Left lung (tissue), 10 donors: ENCODE results near the gene PIK3AP1. TPM values are rescaled to one million over a fixed set of nuclear protein-coding genes. Genes with fewer than 3 reads are reported as not detected.

Experiments
- ATAC-seq: fragments of 200-7000 bp; cut with Tn5 transposase; one replicate; pipeline ENCODE4 v1.9.1; 2020; ENCODE audit warnings: moderate library complexity
- DNase-seq, 4 donors: peaks; one replicate each; pipeline ENCODE4 v3.0.0-alpha.2; 2013 to 2020
- H3K27ac ChIP-seq, 2 donors: fragments of 200-600 bp; sonication (generic) in 1 of 2; one replicate each; pipeline versions ENCODE4 v1.5.0 to v1.8.0; 2020 to 2021
- H3K27me3 ChIP-seq, 2 donors: fragments of 200-600 bp; sonication (generic) in 1 of 2; one replicate each; pipeline versions ENCODE4 v1.5.0 to v1.8.0; 2020 to 2021
- H3K36me3 ChIP-seq, 2 donors: fragments of 200-600 bp; sonication (generic) in 1 of 2; one replicate each; pipeline versions ENCODE4 v1.5.0 to v1.8.0; 2020 to 2021
- H3K4me1 ChIP-seq, 2 donors: fragments of 200-600 bp; one replicate each; pipeline ENCODE4 v1.8.0; 2021
- H3K4me3 ChIP-seq, 2 donors: fragments of 200-600 bp; sonication (generic) in 1 of 2; one replicate each; pipeline versions ENCODE4 v1.5.0 to v1.8.0; 2020 to 2021; ENCODE audit warnings: mild to moderate bottlenecking in 1 of 2
- H3K9me3 ChIP-seq, 2 donors: fragments of 200-600 bp; sonication (generic) in 1 of 2; one replicate each; pipeline versions ENCODE4 v1.5.0 to v1.8.0; 2020 to 2021
- CTCF ChIP-seq, 2 donors: fragments of 200-600 bp; sonication (generic) in 1 of 2; IDR thresholded peaks; one replicate each; pipeline versions ENCODE4 v1.5.0 to v1.8.0; 2021; ENCODE audit warnings: antibody characterized with exemption in 2 of 2
- intact Hi-C, 2 donors: fragments of 100-400 bp; cut with DNase I; formaldehyde crosslinking; loops; one replicate each; pipeline versions ENCODE4 v1.11.2 to v1.14.2; 2022
- polyA plus RNA-seq, 6 donors: library from polyadenylated mRNA; unstranded; fragments of 120-200 nt; gene quantifications; one replicate each; pipeline ENCODE4 v1.2.1, GENCODE V29; 2013; ENCODE audit not compliant: insufficient read length in 6 of 6
- total RNA-seq, 2 donors: library from RNA; stranded (reverse); fragmentation: NEBNext Ultra II Directional; extraction: Animal tissue kit (Norgen Biotek cat#: 25700); gene quantifications; one replicate each; pipeline ENCODE4 v1.2.1, GENCODE V29; 2021
- donor health status: DM: no; HTN: yes; CAD: no.
- donor health status: DM: no; HTN: no; CAD: no.

PIK3AP1 gene
- total and polyA plus RNA-seq, 8 donors, result 2.3 to 91.3 (median 3.6) TPM

GRCh38 chr10:96588060-96588554 lies 132.2 kb downstream of the PIK3AP1 start:
- no peaks in the 10 kb centered on the region for H3K9me3 ChIP-seq
- peak overlapping the region; percentile 97 to 99 for H3K27ac ChIP-seq
- no peak for TF ChIP-seq CTCF (IDR thresholded peaks at IDR 0.05)
- ATAC-seq (peak; percentile 40), DNase-seq (peak in 1 of 4 donors; percentile 16)
- H3K4me3 ChIP-seq, result peak overlapping the region; percentile 77 to 83
- intact Hi-C loops, result no loop called here
- peaks cover 0 to 10% of the 10 kb centered on the region in 2 donors for H3K36me3 ChIP-seq
- peaks cover 26 to 45% of the 10 kb centered on the region in 2 donors for H3K4me1 ChIP-seq
- no peaks in the 10 kb centered on the region for H3K27me3 ChIP-seq

GRCh38 chr10:96587264-96588059 lies 132.9 kb downstream of the PIK3AP1 start:
- Histone ChIP-seq H3K4me1 (peaks cover 26 to 51% of the 10 kb centered on the region in 2 donors), H3K36me3 (peaks cover 0 to 4% of the 10 kb centered on the region in 2 donors), H3K4me3 (peak overlapping the region; percentile 77 to 83), H3K9me3 (no peaks in the 10 kb centered on the region), H3K27me3 (no peaks in the 10 kb centered on the region), H3K27ac (peak overlapping the region; percentile 97 to 99)
- intact Hi-C loops, result no loop called here
- DNase-seq, result peak in 1 of 4 donors; percentile 79
- TF ChIP-seq CTCF (IDR thresholded peaks at IDR 0.05), result no peak
- peak; percentile 8 for ATAC-seq

GRCh38 chr10:96586419-96587263 lies 133.7 kb downstream of the PIK3AP1 start, which contains the start of gene TM9SF3:
Gene TM9SF3 (minus strand): TSS chr10:96587012. CDS start chr10:96586835, 177 bp downstream.
- Histone ChIP-seq H3K9me3 (no peaks in the 10 kb centered on the region), H3K4me1 (peaks cover 32 to 59% of the 10 kb centered on the region in 2 donors), H3K27ac (peak within 1 kb of the TSS; percentile 97 to 99), H3K36me3 (no peaks in the 10 kb centered on the region), H3K4me3 (peak within 1 kb of the TSS; percentile 77 to 83), H3K27me3 (no peaks in the 10 kb centered on the region)
- peak; percentile 91 to 99 (median 94) for DNase-seq
- ATAC-seq, result peak; percentile 88
- TF ChIP-seq CTCF (IDR thresholded peaks at IDR 0.05), result no peak
- intact Hi-C loops, result no loop called here

GRCh38 chr10:96585736-96586418 lies 134.4 kb downstream of the PIK3AP1 start:
- no peak for TF ChIP-seq CTCF (IDR thresholded peaks at IDR 0.05)
- Histone ChIP-seq H3K4me1 (peaks cover 32 to 67% of the 10 kb centered on the region in 2 donors), H3K9me3 (no peaks in the 10 kb centered on the region), H3K27me3 (no peaks in the 10 kb centered on the region), H3K27ac (peak overlapping the region; percentile 97 to 99), H3K4me3 (peak overlapping the region; percentile 77 to 83), H3K36me3 (no peaks in the 10 kb centered on the region)
- intact Hi-C loops, result no loop called here
- DNase-seq, result no peak
- peak; percentile 20 for ATAC-seq
